Stomach (tissue), 9 donors: ENCODE results near the gene PNPLA3. TPM values are rescaled to one million over a fixed set of nuclear protein-coding genes. Genes with fewer than 3 reads are reported as not detected.

Source experiments
- DNase-seq, 2 donors: peaks; one replicate each; pipeline versions ENCODE4 v3.0.0 to v3.0.0-alpha.2; 2013 to 2019
- H3K27ac ChIP-seq, 5 donors: fragments of 200-600 bp in 4 of 5; sonication (generic) in 4 of 5; one replicate each; pipeline ENCODE4 v1.5.1; 2013 to 2019; ENCODE audit warnings: mild to moderate bottlenecking in 1 of 5, moderate library complexity in 1 of 5
- H3K27me3 ChIP-seq, 3 donors: fragments of 200-600 bp; sonication (generic); one replicate each; pipeline ENCODE4 v1.5.1; 2017 to 2019; ENCODE audit warnings: mixed run types in 1 of 3
- H3K36me3 ChIP-seq, 4 donors: fragments of 200-600 bp; sonication (generic); 1 replicate in 3 of 4; 2 replicates in 1 of 4; pipeline ENCODE4 v1.5.1; 2016 to 2019
- H3K4me1 ChIP-seq, 4 donors: fragments of 200-600 bp; sonication (generic); one replicate each; pipeline ENCODE4 v1.5.1; 2016 to 2019
- H3K4me3 ChIP-seq, 4 donors: fragments of 200-600 bp; sonication (generic) in 3 of 4; one replicate each; pipeline ENCODE4 v1.5.1; 2016 to 2019; ENCODE audit warnings: mild to moderate bottlenecking in 1 of 4
- H3K9me3 ChIP-seq, 4 donors: fragments of 200-600 bp; sonication (generic); one replicate each; pipeline ENCODE4 v1.5.1; 2016 to 2019
- EP300 ChIP-seq: sonication (generic); formaldehyde crosslinking; IDR thresholded peaks from one replicate; pipeline ENCODE4 v1.6.1; 2017; ENCODE audit warnings: antibody characterized with exemption
- POLR2A ChIP-seq, 4 donors: fragments of 450-650 bp; IDR thresholded peaks; one replicate each; pipeline ENCODE4 v1.6.1; 2016; ENCODE audit warnings: antibody characterized with exemption in 4 of 4, control low read depth in 2 of 4, mild to moderate bottlenecking in 1 of 4, moderate library complexity in 1 of 4
- POLR2AphosphoS5 ChIP-seq, 3 donors: sonication (generic); formaldehyde crosslinking; IDR thresholded peaks; one replicate each; pipeline ENCODE4 v1.6.1; 2016; ENCODE audit warnings: antibody characterized with exemption in 3 of 3
- WGBS, 5 donors: extraction: QIAGEN DNeasy Blood & Tissue Kit in 3 of 5; methylation state at CpG; one replicate each; pipeline versions ENCODE4 v1.1.5 to v1.1.7; 2013 to 2018; 5-methylcytosine and 5-hydroxymethylcytosine counted together
- intact Hi-C: fragments of 100-400 bp; cut with DNase I; formaldehyde crosslinking; loops from one replicate; pipeline ENCODE4 v1.15.1; 2023; ENCODE audit warnings: low total_unique reads
- polyA plus RNA-seq, 3 donors: library from polyadenylated mRNA; stranded (reverse); fragments of 200-250 nt; gene quantifications; one replicate each; pipeline ENCODE4 v1.2.3, GENCODE V29; 2013
- total RNA-seq, 5 donors: library from RNA; depleted of rRNA; stranded (reverse); fragments of >200 nt; gene quantifications; one replicate each; pipeline versions ENCODE4 v1.1.0 to v1.2.3, GENCODE V29; 2014 to 2016
- TF ChIP-seq, protein P1 (sequence below), 7 experiments: fragments of 450-650 bp in 4 of 7; fragments of 200-600 bp in 3 of 7; sonication (generic) in 3 of 7; IDR thresholded peaks; one replicate each; pipeline ENCODE4 v1.5.1; 2016 to 2019; ENCODE audit warnings: antibody characterized with exemption in 7 of 7, control low read depth in 2 of 7, mild to moderate bottlenecking in 1 of 7
- donor health status: healthy with polysubstance abuse.
- donor health status: Bipolar disorder and iron deficiency.
- donor health status: healthy.

Gene PNPLA3
- total and polyA plus RNA-seq, 8 donors: 0.12 to 0.73 (median 0.47) TPM; not detected in 4

DNA sequence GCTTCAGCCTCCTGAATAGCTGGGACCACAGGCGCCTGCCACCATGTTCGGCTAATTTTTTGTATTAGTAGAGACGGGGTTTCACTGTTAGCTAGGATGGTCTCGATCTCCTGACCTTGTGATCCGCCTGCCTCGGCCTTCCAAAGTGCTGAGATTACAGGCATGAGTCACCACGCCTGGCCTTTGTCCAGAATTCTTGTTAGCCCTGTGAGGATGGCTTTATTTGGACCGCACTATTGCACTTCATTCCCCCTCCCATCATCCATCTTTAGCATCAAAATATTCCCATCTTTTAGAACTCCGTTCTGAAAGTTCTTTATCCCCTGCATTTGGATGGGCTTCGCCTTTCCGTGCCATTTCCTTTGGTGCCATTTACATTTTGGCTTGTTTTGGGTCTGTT, 34.3 kb downstream of the PNPLA3 start:
- TF ChIP-seq, protein P1, sequence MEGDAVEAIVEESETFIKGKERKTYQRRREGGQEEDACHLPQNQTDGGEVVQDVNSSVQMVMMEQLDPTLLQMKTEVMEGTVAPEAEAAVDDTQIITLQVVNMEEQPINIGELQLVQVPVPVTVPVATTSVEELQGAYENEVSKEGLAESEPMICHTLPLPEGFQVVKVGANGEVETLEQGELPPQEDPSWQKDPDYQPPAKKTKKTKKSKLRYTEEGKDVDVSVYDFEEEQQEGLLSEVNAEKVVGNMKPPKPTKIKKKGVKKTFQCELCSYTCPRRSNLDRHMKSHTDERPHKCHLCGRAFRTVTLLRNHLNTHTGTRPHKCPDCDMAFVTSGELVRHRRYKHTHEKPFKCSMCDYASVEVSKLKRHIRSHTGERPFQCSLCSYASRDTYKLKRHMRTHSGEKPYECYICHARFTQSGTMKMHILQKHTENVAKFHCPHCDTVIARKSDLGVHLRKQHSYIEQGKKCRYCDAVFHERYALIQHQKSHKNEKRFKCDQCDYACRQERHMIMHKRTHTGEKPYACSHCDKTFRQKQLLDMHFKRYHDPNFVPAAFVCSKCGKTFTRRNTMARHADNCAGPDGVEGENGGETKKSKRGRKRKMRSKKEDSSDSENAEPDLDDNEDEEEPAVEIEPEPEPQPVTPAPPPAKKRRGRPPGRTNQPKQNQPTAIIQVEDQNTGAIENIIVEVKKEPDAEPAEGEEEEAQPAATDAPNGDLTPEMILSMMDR (IDR thresholded peaks at IDR 0.05): no peak
- no peak for TF ChIP-seq EP300
- TF ChIP-seq POLR2A (IDR thresholded peaks at IDR 0.05): no peak
- no peak for TF ChIP-seq POLR2AphosphoS5 (IDR thresholded peaks at IDR 0.05)
- H3K27ac ChIP-seq: peak overlapping the region in 2 of 5 donors; percentile 27 to 91
- no peak for DNase-seq
- no peaks in the 10 kb centered on the region for H3K27me3 ChIP-seq
- peaks cover 29 to 35% (median 34%) of the 10 kb centered on the region in 4 donors for H3K4me1 ChIP-seq
- peaks cover 0 to 6% (median under 1%) of the 10 kb centered on the region in 4 donors for H3K36me3 ChIP-seq
- WGBS, 5 donors: 70 to 80% (median 76%) methylated on average over 11 of the region's 11 CpGs
- intact Hi-C loops: no loop called here
- H3K4me3 ChIP-seq: no peak overlapping the region
- H3K9me3 ChIP-seq: no peaks in the 10 kb centered on the region

DNA sequence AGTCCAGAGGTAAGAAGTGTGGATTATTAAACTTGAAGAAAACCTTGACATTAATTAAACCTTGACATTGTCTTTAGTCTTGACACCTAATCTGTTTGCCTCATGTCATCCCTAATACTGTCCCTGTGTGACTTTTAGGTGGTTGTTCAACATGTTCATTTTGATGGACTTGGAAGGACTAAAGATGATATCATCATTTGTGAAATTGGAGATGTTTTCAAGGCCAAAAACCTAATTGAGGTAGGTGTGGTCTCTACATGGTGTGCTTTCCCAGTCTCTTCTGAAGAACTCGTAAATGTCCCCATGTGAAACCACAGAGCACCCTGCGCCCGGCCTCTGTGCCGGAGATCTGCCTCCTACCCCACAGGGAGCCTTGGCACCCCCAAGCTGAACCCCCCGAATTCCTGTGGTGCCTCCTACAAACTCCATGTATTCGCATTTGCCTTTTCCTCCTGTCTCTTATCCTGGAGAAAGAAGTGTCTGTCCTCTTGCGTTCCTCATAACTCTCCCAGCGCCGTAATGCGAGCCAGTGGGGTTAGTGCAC, 40.8 kb downstream of the PNPLA3 start:
- Histone ChIP-seq H3K4me1 (no peaks in the 10 kb centered on the region), H3K36me3 (peaks cover 44 to 71% (median 65%) of the 10 kb centered on the region in 4 donors), H3K4me3 (no peak overlapping the region), H3K9me3 (no peaks in the 10 kb centered on the region), H3K27me3 (no peaks in the 10 kb centered on the region), H3K27ac (no peak overlapping the region)
- DNase-seq: no peak
- 95 to 98% (median 97%) methylated on average over 10 of the region's 10 CpGs for WGBS, 5 donors
- intact Hi-C loops: no loop called here
- TF ChIP-seq POLR2AphosphoS5 (IDR thresholded peaks at IDR 0.05): no peak
- TF ChIP-seq EP300: no peak
- no peak for TF ChIP-seq POLR2A (IDR thresholded peaks at IDR 0.05)
- TF ChIP-seq, protein P1 (IDR thresholded peaks at IDR 0.05): no peak

DNA sequence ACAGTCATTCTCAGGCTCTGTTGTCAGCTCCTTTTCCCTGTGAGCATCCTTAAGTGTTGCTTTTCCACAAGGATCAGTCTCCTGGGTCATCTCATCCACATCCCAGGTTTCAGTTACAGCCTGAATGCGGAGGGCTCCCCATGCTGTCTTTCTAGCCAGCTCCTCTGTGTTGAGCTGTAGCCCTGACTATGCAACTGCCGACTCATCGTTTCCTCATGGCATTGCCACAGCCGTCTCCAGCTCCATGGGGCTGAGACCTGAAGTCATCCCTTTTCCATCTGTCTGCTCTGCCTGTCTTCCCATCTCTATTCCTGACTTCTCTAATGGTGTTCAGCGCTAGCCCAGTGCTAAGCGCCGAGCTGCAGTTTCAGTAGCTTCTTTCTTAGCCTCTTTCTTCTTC, 43.5 kb downstream of the PNPLA3 start:
- Histone ChIP-seq H3K9me3 (no peaks in the 10 kb centered on the region), H3K36me3 (peaks cover 45 to 92% (median 92%) of the 10 kb centered on the region in 4 donors), H3K27ac (no peak overlapping the region), H3K27me3 (no peaks in the 10 kb centered on the region), H3K4me1 (no peaks in the 10 kb centered on the region), H3K4me3 (no peak overlapping the region)
- whole genome bisulfite sequencing, 5 donors: 93 to 97% (median 94%) methylated on average over 7 of the region's 7 CpGs
- intact Hi-C loops: no loop called here
- no peak for DNase-seq
- TF ChIP-seq POLR2AphosphoS5 (IDR thresholded peaks at IDR 0.05) (no peak), POLR2A (IDR thresholded peaks at IDR 0.05) (no peak), EP300 (no peak)
- TF ChIP-seq, protein P1 (IDR thresholded peaks at IDR 0.05): no peak

DNA sequence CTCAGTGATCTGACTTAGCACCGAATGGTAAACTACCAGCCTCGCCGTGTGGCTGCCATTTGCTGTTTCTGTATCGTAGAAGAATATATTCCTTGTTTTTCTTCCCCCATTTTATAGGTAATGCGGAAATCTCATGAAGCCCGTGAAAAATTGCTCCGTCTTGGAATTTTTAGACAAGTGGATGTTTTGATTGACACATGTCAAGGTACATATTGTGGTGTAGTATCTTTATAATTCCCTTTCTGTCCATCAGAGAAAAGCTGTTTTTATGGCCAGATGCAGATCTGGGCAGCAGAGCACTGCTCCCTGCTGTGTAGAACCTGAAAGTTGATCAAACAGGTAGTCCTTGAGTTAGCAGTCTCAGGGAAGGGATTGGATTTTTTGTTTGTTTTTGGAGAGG, 45.0 kb downstream of the PNPLA3 start:
- H3K27me3 ChIP-seq: no peaks in the 10 kb centered on the region
- no peak overlapping the region for H3K27ac ChIP-seq
- H3K36me3 ChIP-seq: peaks cover 57 to 100% (median 100%) of the 10 kb centered on the region in 4 donors
- no peak overlapping the region for H3K4me3 ChIP-seq
- no peaks in the 10 kb centered on the region for H3K4me1 ChIP-seq
- intact Hi-C loops: no loop called here
- TF ChIP-seq EP300 (no peak), POLR2AphosphoS5 (IDR thresholded peaks at IDR 0.05) (no peak), POLR2A (IDR thresholded peaks at IDR 0.05) (no peak)
- TF ChIP-seq, protein P1 (IDR thresholded peaks at IDR 0.05): no peak
- no peaks in the 10 kb centered on the region for H3K9me3 ChIP-seq
- no peak for DNase-seq
- WGBS, 5 donors: 94 to 98% (median 96%) methylated on average over 7 of the region's 7 CpGs
